ENCODE data around the gene PRSS2.

The PRSS2 gene

GRCh38 chr7:142798451-142799436 is 28.0 kb downstream of the PRSS2 start:
- H3K9me3 ChIP-seq (ENCODE audit: control insufficient read depth, insufficient read depth, low read length): no peaks in the 10 kb centered on the region
- no peak overlapping the region for H3K9ac ChIP-seq (ENCODE audit: low read depth, low read length)
- peaks cover 23% of the 10 kb centered on the region for H3K4me1 ChIP-seq (ENCODE audit: insufficient read depth, low read length)
- H3K36me3 ChIP-seq (ENCODE audit: insufficient read depth, low read length): no peaks in the 10 kb centered on the region; the same call in 1 of the 2 replicates

GRCh38 chr7:142799437-142799835 is 28.7 kb downstream of the PRSS2 start:
- Histone ChIP-seq H3K9ac (ENCODE audit: low read depth, low read length) (no peak overlapping the region; the same call in 1 of the 2 replicates), H3K4me1 (ENCODE audit: insufficient read depth, low read length) (peaks cover 22% of the 10 kb centered on the region)

GRCh38 chr7:142800088-142800487 is 29.3 kb downstream of the PRSS2 start:
- Histone ChIP-seq H3K4me1 (ENCODE audit: insufficient read depth, low read length) (peaks cover 15% of the 10 kb centered on the region), H3K9ac (ENCODE audit: low read depth, low read length) (no peak overlapping the region), H3K9me3 (ENCODE audit: control insufficient read depth, insufficient read depth, low read length) (no peaks in the 10 kb centered on the region), H3K36me3 (ENCODE audit: insufficient read depth, low read length) (no peaks in the 10 kb centered on the region; the same call in 1 of the 2 replicates)

More at GRCh38 chr7:142799437-142799835, 28.7 kb downstream of the PRSS2 start:
- no peaks in the 10 kb centered on the region; the same call in 1 of the 2 replicates for H3K36me3 ChIP-seq (ENCODE audit: insufficient read depth, low read length)
- H3K9me3 ChIP-seq (ENCODE audit: control insufficient read depth, insufficient read depth, low read length): no peaks in the 10 kb centered on the region

GRCh38 chr7:142800699-142801260 is 30.0 kb downstream of the PRSS2 start:
- peaks cover 12% of the 10 kb centered on the region for H3K4me1 ChIP-seq (ENCODE audit: insufficient read depth, low read length)
- no peaks in the 10 kb centered on the region; the same call in 1 of the 2 replicates for H3K36me3 ChIP-seq (ENCODE audit: insufficient read depth, low read length)
- H3K9me3 ChIP-seq (ENCODE audit: control insufficient read depth, insufficient read depth, low read length): no peaks in the 10 kb centered on the region
- no peak overlapping the region for H3K9ac ChIP-seq (ENCODE audit: low read depth, low read length)

GRCh38 chr7:142801601-142802295 is 31.0 kb downstream of the PRSS2 start:
- Histone ChIP-seq H3K4me1 (ENCODE audit: insufficient read depth, low read length) (peaks cover 10% of the 10 kb centered on the region), H3K36me3 (ENCODE audit: insufficient read depth, low read length) (no peaks in the 10 kb centered on the region; the same call in 1 of the 2 replicates), H3K9ac (ENCODE audit: low read depth, low read length) (no peak overlapping the region), H3K9me3 (ENCODE audit: control insufficient read depth, insufficient read depth, low read length) (no peaks in the 10 kb centered on the region)

- H3K9ac ChIP-seq (ENCODE audit: low read depth, low read length): no peak overlapping the region
- H3K9me3 ChIP-seq (ENCODE audit: control insufficient read depth, insufficient read depth, low read length): no peaks in the 10 kb centered on the region
- H3K36me3 ChIP-seq (ENCODE audit: insufficient read depth, low read length): no peaks in the 10 kb centered on the region; the same call in 1 of the 2 replicates
- peaks cover 10% of the 10 kb centered on the region for H3K4me1 ChIP-seq (ENCODE audit: insufficient read depth, low read length)
Observed at GRCh38 chr7:142802301-142802700, 31.5 kb downstream of the PRSS2 start.

GRCh38 chr7:142803901-142804300 is 33.1 kb downstream of the PRSS2 start:
- Histone ChIP-seq H3K9me3 (ENCODE audit: control insufficient read depth, insufficient read depth, low read length) (no peaks in the 10 kb centered on the region), H3K4me1 (ENCODE audit: insufficient read depth, low read length) (peaks cover 7% of the 10 kb centered on the region), H3K9ac (ENCODE audit: low read depth, low read length) (no peak overlapping the region), H3K36me3 (ENCODE audit: insufficient read depth, low read length) (no peaks in the 10 kb centered on the region; the same call in 1 of the 2 replicates)

GRCh38 chr7:142804728-142805207 is 34.0 kb downstream of the PRSS2 start:
- no peak overlapping the region for H3K9ac ChIP-seq (ENCODE audit: low read depth, low read length)
- H3K9me3 ChIP-seq (ENCODE audit: control insufficient read depth, insufficient read depth, low read length): no peaks in the 10 kb centered on the region
- no peaks in the 10 kb centered on the region; the same call in 1 of the 2 replicates for H3K36me3 ChIP-seq (ENCODE audit: insufficient read depth, low read length)
- H3K4me1 ChIP-seq (ENCODE audit: insufficient read depth, low read length): no peaks in the 10 kb centered on the region; the same call in 1 of the 2 replicates

GRCh38 chr7:142805350-142806021 is 34.7 kb downstream of the PRSS2 start:
- Histone ChIP-seq H3K9ac (ENCODE audit: low read depth, low read length) (no peak overlapping the region), H3K4me1 (ENCODE audit: insufficient read depth, low read length) (no peaks in the 10 kb centered on the region; the same call in 1 of the 2 replicates), H3K9me3 (ENCODE audit: control insufficient read depth, insufficient read depth, low read length) (no peaks in the 10 kb centered on the region), H3K36me3 (ENCODE audit: insufficient read depth, low read length) (no peaks in the 10 kb centered on the region; the same call in 1 of the 2 replicates)

GRCh38 chr7:142806022-142806356 is 35.2 kb downstream of the PRSS2 start:
- H3K9me3 ChIP-seq (ENCODE audit: control insufficient read depth, insufficient read depth, low read length): no peaks in the 10 kb centered on the region
- no peaks in the 10 kb centered on the region; the same call in 1 of the 2 replicates for H3K36me3 ChIP-seq (ENCODE audit: insufficient read depth, low read length)
- no peak overlapping the region for H3K9ac ChIP-seq (ENCODE audit: low read depth, low read length)
- no peaks in the 10 kb centered on the region; the same call in 1 of the 2 replicates for H3K4me1 ChIP-seq (ENCODE audit: insufficient read depth, low read length)

GRCh38 chr7:142806957-142807356 is 36.2 kb downstream of the PRSS2 start:
- peaks cover 1% of the 10 kb centered on the region for H3K4me1 ChIP-seq (ENCODE audit: insufficient read depth, low read length)
- H3K9ac ChIP-seq (ENCODE audit: low read depth, low read length): no peak overlapping the region

GRCh38 chr7:142807855-142808460 is 37.2 kb downstream of the PRSS2 start:
- Histone ChIP-seq H3K9ac (ENCODE audit: low read depth, low read length) (no peak overlapping the region), H3K9me3 (ENCODE audit: control insufficient read depth, insufficient read depth, low read length) (no peaks in the 10 kb centered on the region), H3K36me3 (ENCODE audit: insufficient read depth, low read length) (no peaks in the 10 kb centered on the region; the same call in 1 of the 2 replicates), H3K4me1 (ENCODE audit: insufficient read depth, low read length) (peaks cover 11% of the 10 kb centered on the region)

More at GRCh38 chr7:142806957-142807356, 36.2 kb downstream of the PRSS2 start:
- no peaks in the 10 kb centered on the region for H3K9me3 ChIP-seq (ENCODE audit: control insufficient read depth, insufficient read depth, low read length)
- H3K36me3 ChIP-seq (ENCODE audit: insufficient read depth, low read length): no peaks in the 10 kb centered on the region; the same call in 1 of the 2 replicates

GRCh38 chr7:142808461-142808801 is 37.7 kb downstream of the PRSS2 start:
- H3K9me3 ChIP-seq (ENCODE audit: control insufficient read depth, insufficient read depth, low read length): no peaks in the 10 kb centered on the region
- H3K36me3 ChIP-seq (ENCODE audit: insufficient read depth, low read length): no peaks in the 10 kb centered on the region; the same call in 1 of the 2 replicates
- H3K9ac ChIP-seq (ENCODE audit: low read depth, low read length): no peak overlapping the region
- H3K4me1 ChIP-seq (ENCODE audit: insufficient read depth, low read length): peaks cover 13% of the 10 kb centered on the region

Measured in ES-I3 (cell line).